Mesendoderm (in vitro differentiated cells): Measurements from ENCODE around the gene WASF3.
A peak's percentile ranks its signal among the peaks of the same experiment; 100 is the strongest.

Source experiments
- DNase-seq: peaks from one replicate; pipeline ENCODE4 v3.0.0; 2013
- H2AK5ac ChIP-seq: 2 replicates; pipeline ENCODE4 v1.6.1; 2013; ENCODE audit warnings: low read length, inconsistent platforms
- H2BK120ac ChIP-seq: 2 replicates; pipeline ENCODE4 v1.6.1; 2013; ENCODE audit warnings: low read depth, mild to moderate bottlenecking, low read length, moderate library complexity, mixed read lengths
- H2BK15ac ChIP-seq: replicated peaks from 2 replicates; pipeline ENCODE4 v1.6.1; 2013; ENCODE audit warnings: low read depth, mild to moderate bottlenecking, moderate library complexity
- H2BK5ac ChIP-seq: 2 replicates; pipeline ENCODE4 v1.6.1; 2013; ENCODE audit warnings: low read length, inconsistent platforms
- H3K18ac ChIP-seq: 2 replicates; pipeline ENCODE4 v1.6.1; 2013; ENCODE audit warnings: mild to moderate bottlenecking, low read length, mixed read lengths
- H3K23ac ChIP-seq: one replicate; pipeline ENCODE4 v1.6.1; 2013; ENCODE audit warnings: low read length
- H3K27ac ChIP-seq: 2 replicates; pipeline ENCODE4 v1.5.1; 2013; ENCODE audit warnings: low read depth, mild to moderate bottlenecking, inconsistent platforms, low read length, moderate library complexity
- H3K27me3 ChIP-seq: 2 replicates; pipeline ENCODE4 v1.6.1; 2013; ENCODE audit warnings: low read length, control low read depth, mild to moderate bottlenecking, inconsistent platforms; ENCODE audit not compliant: insufficient read depth, poor library complexity
- H3K36me3 ChIP-seq: 2 replicates; pipeline ENCODE4 v1.6.1; 2013; ENCODE audit warnings: low read length, inconsistent platforms; ENCODE audit not compliant: control insufficient read depth, insufficient read depth
- H3K4ac ChIP-seq: one replicate; pipeline ENCODE4 v1.6.1; 2013; ENCODE audit warnings: low read depth, mild to moderate bottlenecking, low read length, moderate library complexity
- H3K4me1 ChIP-seq: 2 replicates; pipeline ENCODE4 v1.6.1; 2013; ENCODE audit warnings: low read depth, low read length, inconsistent platforms; ENCODE audit not compliant: control insufficient read depth
- H3K4me2 ChIP-seq: 2 replicates; pipeline ENCODE4 v1.6.1; 2013; ENCODE audit warnings: low read length
- H3K4me3 ChIP-seq: 2 replicates; pipeline ENCODE4 v1.5.1; 2013; ENCODE audit warnings: mild to moderate bottlenecking, low read length
- H3K56ac ChIP-seq: one replicate; pipeline ENCODE4 v1.6.1; 2013; ENCODE audit warnings: low read length
- H3K79me1 ChIP-seq: 2 replicates; pipeline ENCODE4 v1.6.1; 2013; ENCODE audit warnings: low read length, inconsistent platforms
- H3K79me2 ChIP-seq: 2 replicates; pipeline ENCODE4 v1.6.1; 2013; ENCODE audit warnings: mild to moderate bottlenecking, low read length; ENCODE audit not compliant: control insufficient read depth, insufficient read depth
- H3K9ac ChIP-seq: 2 replicates; pipeline ENCODE4 v1.6.1; 2013; ENCODE audit warnings: low read length, inconsistent platforms
- H4K5ac ChIP-seq: one replicate; pipeline ENCODE4 v1.6.1; 2013; ENCODE audit warnings: low read length
- H4K8ac ChIP-seq: one replicate; pipeline ENCODE4 v1.6.1; 2013; ENCODE audit warnings: low read depth, mild to moderate bottlenecking, control low read depth, low read length, moderate library complexity
- WGBS: extraction: QIAGEN DNeasy Blood & Tissue Kit; methylation state at CpG from one replicate; pipeline ENCODE4 v1.1.7; 2013; ENCODE audit warnings: low lambda C conversion rate, missing lambda C conversion rate; ENCODE audit not compliant: insufficient coverage; ENCODE audit errors: extremely low coverage; 5-methylcytosine and 5-hydroxymethylcytosine counted together

The WASF3 gene

DNA sequence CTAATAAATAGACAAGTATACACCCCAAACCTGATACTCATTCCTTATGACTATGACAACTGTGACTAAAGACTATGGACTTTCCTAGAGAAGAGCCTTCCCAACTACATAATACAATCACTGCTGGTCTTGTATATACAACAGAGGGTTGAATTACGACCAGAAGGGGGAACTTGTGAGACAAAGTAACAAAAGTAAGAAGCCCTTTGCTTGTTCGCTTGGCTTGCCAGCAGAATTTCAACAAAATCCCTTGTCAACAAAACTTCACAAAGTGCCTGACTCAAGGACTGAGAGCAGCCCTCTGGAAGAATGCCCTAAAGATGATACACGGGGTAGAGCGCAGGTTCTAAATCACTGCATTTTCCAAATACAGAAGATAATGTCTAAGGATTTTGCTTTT lies 99.4 kb downstream of the WASF3 start:
- Histone ChIP-seq H3K4me1 (no peaks in the 10 kb centered on the region), H3K4ac (no peak overlapping the region), H2AK5ac (no peak overlapping the region), H3K9ac (no peak overlapping the region), H3K36me3 (no peaks in the 10 kb centered on the region), H3K27me3 (no peaks in the 10 kb centered on the region), H2BK5ac (no peak overlapping the region), H3K18ac (no peak overlapping the region), H3K79me2 (no peaks in the 10 kb centered on the region), H3K56ac (no peak overlapping the region), H4K8ac (no peak overlapping the region), H3K79me1 (no peaks in the 10 kb centered on the region), H3K23ac (no peak overlapping the region), H3K4me3 (no peak overlapping the region), H3K4me2 (no peak overlapping the region), H4K5ac (no peak overlapping the region), H3K27ac (no peak overlapping the region), H2BK15ac (no peak overlapping the region), H2BK120ac (no peak overlapping the region)
- DNase-seq = peak; percentile 82
- WGBS = no CpG with 5 or more reads among the region's 4 CpGs

DNA sequence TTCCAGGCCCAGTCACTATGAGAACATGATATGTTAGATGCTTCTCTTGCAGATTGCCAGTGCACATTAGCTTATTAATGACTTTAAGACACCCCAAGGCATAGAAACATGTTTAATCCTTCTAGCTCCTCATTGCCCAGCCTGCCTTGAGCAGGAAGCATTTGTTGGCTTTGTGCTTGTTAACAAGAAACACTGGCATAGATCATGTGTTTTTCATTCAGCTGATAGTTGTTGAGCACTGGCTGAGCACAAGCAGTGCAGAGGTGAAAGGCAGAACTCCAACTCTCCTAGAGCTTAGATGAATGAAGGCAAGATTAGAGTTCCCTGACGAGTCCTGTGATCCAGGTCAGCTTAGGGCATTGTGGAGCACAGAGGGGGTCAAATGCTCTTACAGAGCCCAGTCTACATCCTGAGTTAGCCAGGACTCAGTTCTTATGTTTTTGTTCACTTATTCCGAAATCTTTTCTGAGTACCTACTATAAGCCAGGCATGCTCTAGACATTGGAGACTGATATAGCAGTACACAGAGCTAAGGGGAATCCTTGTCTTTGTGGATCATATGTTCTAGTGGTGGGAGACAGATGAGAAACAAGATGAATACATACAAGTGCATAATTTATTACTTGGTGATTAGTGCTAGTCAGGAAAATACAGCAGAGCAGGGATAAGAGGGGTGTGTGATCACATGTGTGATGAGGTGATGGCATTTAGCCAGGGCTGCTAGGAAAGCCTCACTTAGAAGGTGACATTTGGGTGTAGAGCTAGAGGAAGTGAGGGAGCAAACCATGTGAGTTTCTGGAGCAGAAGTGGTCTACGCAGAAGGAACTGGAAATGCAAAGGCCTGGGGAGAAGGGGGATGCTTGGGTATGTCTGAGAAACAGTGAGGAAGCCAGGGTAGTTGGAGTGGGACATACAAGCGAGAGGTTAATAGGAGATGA lies 101.2 kb downstream of the WASF3 start:
- Histone ChIP-seq H3K79me2 (no peaks in the 10 kb centered on the region), H3K23ac (no peak overlapping the region), H3K79me1 (no peaks in the 10 kb centered on the region), H3K4ac (no peak overlapping the region), H3K4me2 (no peak overlapping the region), H3K56ac (no peak overlapping the region), H3K18ac (no peak overlapping the region), H3K9ac (no peak overlapping the region), H3K4me3 (no peak overlapping the region), H2AK5ac (no peak overlapping the region), H2BK120ac (no peak overlapping the region), H4K5ac (no peak overlapping the region), H2BK5ac (no peak overlapping the region), H3K27ac (no peak overlapping the region), H3K27me3 (no peaks in the 10 kb centered on the region), H3K4me1 (no peaks in the 10 kb centered on the region), H3K36me3 (no peaks in the 10 kb centered on the region), H4K8ac (no peak overlapping the region), H2BK15ac (no peak overlapping the region)
- DNase-seq = no peak
- WGBS = no CpG with 5 or more reads among the region's 4 CpGs

DNA sequence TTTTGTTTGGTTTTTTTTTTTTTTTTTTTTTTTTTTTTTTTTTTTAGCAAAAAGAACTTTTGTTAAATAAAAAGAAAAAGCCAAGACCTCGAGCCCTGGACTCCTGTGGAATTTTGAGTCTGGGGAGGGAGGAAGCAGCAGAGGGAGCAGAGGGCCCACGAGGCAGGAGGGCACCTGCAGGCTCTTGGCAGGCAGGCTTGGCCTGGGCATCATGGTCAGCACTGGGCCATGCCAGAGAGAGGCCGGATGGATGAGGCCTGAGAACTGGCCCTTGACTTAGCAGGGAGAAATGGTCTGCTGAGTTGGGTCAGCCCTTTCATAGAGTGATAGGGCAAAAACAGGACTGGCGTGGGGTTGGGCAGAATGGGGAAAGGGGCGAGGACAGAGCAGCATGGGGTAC lies 102.7 kb downstream of the WASF3 start:
- DNase-seq = no peak
- no peak overlapping the region for H3K4ac ChIP-seq
- no peaks in the 10 kb centered on the region for H3K79me2 ChIP-seq
- H3K27me3 ChIP-seq = peaks cover 3% of the 10 kb centered on the region
- no peak overlapping the region for H3K27ac ChIP-seq
- WGBS = no CpG with 5 or more reads among the region's 5 CpGs
- no peaks in the 10 kb centered on the region for H3K4me1 ChIP-seq
- no peak overlapping the region for H4K5ac ChIP-seq
- H3K18ac ChIP-seq = no peak overlapping the region
- no peaks in the 10 kb centered on the region for H3K36me3 ChIP-seq
- H2BK5ac ChIP-seq = no peak overlapping the region
- H3K9ac ChIP-seq = no peak overlapping the region
- no peak overlapping the region for H3K56ac ChIP-seq
- no peak overlapping the region for H3K4me3 ChIP-seq
- no peaks in the 10 kb centered on the region for H3K79me1 ChIP-seq
- no peak overlapping the region for H3K23ac ChIP-seq
- H4K8ac ChIP-seq = no peak overlapping the region
- no peak overlapping the region for H2BK120ac ChIP-seq
- H2BK15ac ChIP-seq = no peak overlapping the region
- no peak overlapping the region for H2AK5ac ChIP-seq
- H3K4me2 ChIP-seq = no peak overlapping the region

DNA sequence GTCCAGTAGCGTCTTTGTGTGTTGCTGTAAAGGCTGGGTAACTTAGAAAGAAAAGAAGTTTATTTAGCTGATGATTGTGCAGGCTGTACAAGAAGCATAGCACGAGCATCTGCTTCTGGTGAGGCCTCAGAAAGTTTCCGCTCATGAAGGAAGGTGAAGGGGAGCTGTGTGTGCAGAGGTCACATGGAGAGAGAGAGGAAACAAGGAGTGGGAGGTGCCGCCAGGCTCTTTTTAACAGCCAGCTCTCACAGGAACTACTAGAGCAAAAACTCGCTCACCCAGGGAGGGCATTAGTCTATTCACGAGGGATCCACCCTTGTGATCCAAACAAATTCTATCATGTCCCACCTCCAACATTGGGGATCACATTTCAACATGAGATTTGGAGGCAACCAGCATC lies 103.3 kb downstream of the WASF3 start:
- Histone ChIP-seq H2BK15ac (no peak overlapping the region), H2AK5ac (no peak overlapping the region), H3K4me1 (no peaks in the 10 kb centered on the region), H3K56ac (no peak overlapping the region), H4K8ac (no peak overlapping the region), H3K4me2 (no peak overlapping the region), H3K4ac (no peak overlapping the region), H3K27ac (no peak overlapping the region), H3K36me3 (no peaks in the 10 kb centered on the region), H3K9ac (no peak overlapping the region), H3K79me2 (no peaks in the 10 kb centered on the region), H2BK120ac (no peak overlapping the region), H3K18ac (no peak overlapping the region), H3K79me1 (no peaks in the 10 kb centered on the region), H3K27me3 (peaks cover 3% of the 10 kb centered on the region), H3K23ac (no peak overlapping the region), H4K5ac (no peak overlapping the region), H2BK5ac (no peak overlapping the region), H3K4me3 (no peak overlapping the region)
- DNase-seq = no peak
- WGBS = no CpG with 5 or more reads among the region's 6 CpGs

DNA sequence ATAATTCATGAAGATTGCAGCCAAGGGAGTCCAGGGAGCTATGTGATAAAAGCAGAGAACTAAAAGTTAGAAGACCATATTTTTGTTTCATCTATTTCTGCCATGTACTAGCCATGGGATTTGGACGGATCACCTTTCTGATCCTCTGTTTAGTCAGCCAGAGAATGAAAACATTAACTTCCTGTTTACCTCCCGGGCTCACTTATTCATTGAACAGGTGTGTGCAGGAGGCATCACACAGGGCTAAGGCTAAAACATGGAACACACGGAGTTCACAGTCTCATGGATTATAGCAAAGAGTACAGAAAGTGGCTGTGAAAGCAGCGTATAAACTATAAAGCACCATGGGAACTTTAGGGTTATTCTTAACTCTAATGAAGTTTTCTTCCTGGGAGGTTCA lies 106.3 kb downstream of the WASF3 start:
- H4K5ac ChIP-seq = no peak overlapping the region
- H3K4me1 ChIP-seq = no peaks in the 10 kb centered on the region
- no peak overlapping the region for H2BK15ac ChIP-seq
- H2BK120ac ChIP-seq = no peak overlapping the region
- H3K18ac ChIP-seq = no peak overlapping the region
- DNase-seq = no peak
- H3K79me1 ChIP-seq = no peaks in the 10 kb centered on the region
- H3K36me3 ChIP-seq = no peaks in the 10 kb centered on the region
- no peak overlapping the region for H2AK5ac ChIP-seq
- no peak overlapping the region for H3K27ac ChIP-seq
- H3K4me2 ChIP-seq = no peak overlapping the region
- H4K8ac ChIP-seq = no peak overlapping the region
- no peak overlapping the region for H3K4me3 ChIP-seq
- H3K4ac ChIP-seq = no peak overlapping the region
- H3K56ac ChIP-seq = no peak overlapping the region
- no peak overlapping the region for H3K23ac ChIP-seq
- H2BK5ac ChIP-seq = no peak overlapping the region
- no peak overlapping the region for H3K9ac ChIP-seq
- WGBS = no CpG with 5 or more reads among the region's 4 CpGs
- H3K27me3 ChIP-seq = peaks cover 3% of the 10 kb centered on the region
- no peaks in the 10 kb centered on the region for H3K79me2 ChIP-seq

DNA sequence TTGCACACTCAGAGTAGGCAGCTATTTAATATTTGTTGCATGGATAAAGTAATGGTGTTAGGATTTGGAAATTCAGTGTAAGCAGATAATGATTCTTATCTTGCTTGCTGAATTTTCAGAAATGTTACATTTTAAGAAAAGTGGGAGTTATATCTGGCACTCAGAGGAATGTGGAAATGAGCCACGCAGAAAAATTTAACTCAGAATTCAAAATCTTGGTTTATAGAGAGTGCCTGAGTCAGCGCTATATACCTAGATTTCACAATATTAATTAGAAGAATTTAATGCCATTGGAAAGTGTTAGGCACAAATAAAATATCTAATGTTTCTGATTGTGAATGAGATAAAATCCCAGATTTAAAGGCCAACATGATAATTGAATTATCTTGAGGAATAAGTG lies 106.8 kb downstream of the WASF3 start:
- H3K4me2 ChIP-seq = no peak overlapping the region
- no peak overlapping the region for H3K23ac ChIP-seq
- H3K18ac ChIP-seq = no peak overlapping the region
- H3K4me3 ChIP-seq = no peak overlapping the region
- H3K4ac ChIP-seq = no peak overlapping the region
- no peak overlapping the region for H2AK5ac ChIP-seq
- H3K27ac ChIP-seq = no peak overlapping the region
- DNase-seq = no peak
- H4K8ac ChIP-seq = no peak overlapping the region
- H3K4me1 ChIP-seq = no peaks in the 10 kb centered on the region
- H2BK5ac ChIP-seq = no peak overlapping the region
- H3K79me1 ChIP-seq = no peaks in the 10 kb centered on the region
- no peaks in the 10 kb centered on the region for H3K36me3 ChIP-seq
- no peak overlapping the region for H2BK120ac ChIP-seq
- no peak overlapping the region for H3K9ac ChIP-seq
- no peaks in the 10 kb centered on the region for H3K79me2 ChIP-seq
- WGBS = no CpG with 5 or more reads among the region's 2 CpGs
- no peak overlapping the region for H4K5ac ChIP-seq
- no peak overlapping the region for H2BK15ac ChIP-seq
- H3K27me3 ChIP-seq = peaks cover 3% of the 10 kb centered on the region
- H3K56ac ChIP-seq = no peak overlapping the region
